MCF 10A (cell line): ENCODE data around the gene MOV10L1. TPM values are rescaled to one million over a fixed set of nuclear protein-coding genes. Genes with fewer than 3 reads are reported as not detected.

Experiments used
- BruUV-seq: library from RNA; stranded (reverse); fragments of 400-500 nt; replicated peaks from 2 replicates; lab custom pipeline; 2021; lab: Mats Ljungman, UMichigan
- CTCF ChIA-PET: fragments of 300-600 bp; sonication (Branson Sonifier 250); formaldehyde crosslinking; extraction: SDS; loops from one replicate; lab custom pipeline; 2021; ENCODE audit warnings: antibody characterized with exemption, inconsistent platforms; lab: Yijun Ruan, JAX
- POLR2A ChIA-PET: fragments of 300-600, 350-650 bp; sonication (Branson Sonifier 250); formaldehyde crosslinking; extraction: SDS; loops from one replicate; lab custom pipeline; 2020; ENCODE audit warnings: antibody characterized with exemption, inconsistent platforms; lab: Yijun Ruan, JAX
- DNase-seq: peaks from one replicate; pipeline ENCODE4 v3.0.0-alpha.2; 2018; ENCODE audit not compliant: unreplicated experiment
- H3K27ac Mint-ChIP-seq: one replicate; pipeline ENCODE4 v1.8.0; 2022; ENCODE audit warnings: mild to moderate bottlenecking, low read depth, mixed read lengths; ENCODE audit not compliant: unreplicated experiment
- H3K27me3 Mint-ChIP-seq: one replicate; pipeline ENCODE4 v1.8.0; 2022; ENCODE audit warnings: mixed read lengths; ENCODE audit not compliant: insufficient read depth, unreplicated experiment
- H3K36me3 Mint-ChIP-seq: one replicate; pipeline ENCODE4 v1.8.0; 2022; ENCODE audit warnings: mild to moderate bottlenecking, moderate library complexity, mixed read lengths; ENCODE audit not compliant: insufficient read depth, unreplicated experiment
- H3K4me1 Mint-ChIP-seq: one replicate; pipeline ENCODE4 v1.8.0; 2022; ENCODE audit warnings: mixed read lengths; ENCODE audit not compliant: insufficient read depth, unreplicated experiment
- H3K4me3 Mint-ChIP-seq: one replicate; pipeline ENCODE4 v1.8.0; 2022; ENCODE audit warnings: mild to moderate bottlenecking, moderate library complexity, mixed read lengths; ENCODE audit not compliant: unreplicated experiment
- H3K9me3 Mint-ChIP-seq: one replicate; pipeline ENCODE4 v1.8.0; 2022; ENCODE audit warnings: mixed read lengths; ENCODE audit not compliant: unreplicated experiment
- intact Hi-C: fragments of 100-400 bp; cut with micrococcal nuclease; formaldehyde crosslinking; loops from 2 replicates; pipeline ENCODE4 v1.14.1; 2022
- total RNA-seq: library from RNA; stranded (reverse); gene quantifications from 2 replicates; pipeline ENCODE4 v1.2.3, GENCODE V29; 2022
- TF ChIP-seq, protein P1 (sequence below): fragments of 200-600 bp; IDR thresholded peaks from one replicate; pipeline ENCODE4 v1.8.0; 2022; ENCODE audit warnings: antibody characterized with exemption, mild to moderate bottlenecking; ENCODE audit not compliant: unreplicated experiment

Gene MOV10L1
- total RNA-seq, 1 experiment from 2014 or later, result not detected

DNA sequence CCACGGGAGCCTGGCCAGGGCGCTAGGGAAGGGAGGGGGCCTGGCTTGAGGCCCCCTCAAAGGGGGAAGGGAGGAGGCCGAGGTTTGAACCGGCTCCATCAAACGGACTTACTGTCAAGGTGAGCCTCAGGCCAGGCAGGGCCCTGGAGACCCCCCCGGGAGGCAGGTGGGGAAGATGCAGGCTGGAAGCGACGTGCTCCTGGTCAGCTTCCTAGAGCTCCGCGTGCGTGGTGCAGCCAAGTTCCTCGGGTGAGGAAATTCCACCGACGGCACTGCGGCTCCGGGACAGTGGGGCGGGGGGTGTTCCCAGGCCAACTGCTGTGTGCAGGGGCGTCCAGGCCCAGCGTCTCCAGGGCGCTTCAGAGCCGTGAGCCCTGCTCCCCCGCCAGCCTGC, 88.7 kb downstream of the MOV10L1 start:
- Mint-ChIP-seq H3K4me3 (no peak overlapping the region), H3K27ac (no peak overlapping the region), H3K4me1 (no peaks in the 10 kb centered on the region), H3K36me3 (no peaks in the 10 kb centered on the region), H3K27me3 (no peaks in the 10 kb centered on the region), H3K9me3 (no peaks in the 10 kb centered on the region)
- no peak for DNase-seq
- intact Hi-C loops, result no loop called here
- TF ChIP-seq, protein P1, sequence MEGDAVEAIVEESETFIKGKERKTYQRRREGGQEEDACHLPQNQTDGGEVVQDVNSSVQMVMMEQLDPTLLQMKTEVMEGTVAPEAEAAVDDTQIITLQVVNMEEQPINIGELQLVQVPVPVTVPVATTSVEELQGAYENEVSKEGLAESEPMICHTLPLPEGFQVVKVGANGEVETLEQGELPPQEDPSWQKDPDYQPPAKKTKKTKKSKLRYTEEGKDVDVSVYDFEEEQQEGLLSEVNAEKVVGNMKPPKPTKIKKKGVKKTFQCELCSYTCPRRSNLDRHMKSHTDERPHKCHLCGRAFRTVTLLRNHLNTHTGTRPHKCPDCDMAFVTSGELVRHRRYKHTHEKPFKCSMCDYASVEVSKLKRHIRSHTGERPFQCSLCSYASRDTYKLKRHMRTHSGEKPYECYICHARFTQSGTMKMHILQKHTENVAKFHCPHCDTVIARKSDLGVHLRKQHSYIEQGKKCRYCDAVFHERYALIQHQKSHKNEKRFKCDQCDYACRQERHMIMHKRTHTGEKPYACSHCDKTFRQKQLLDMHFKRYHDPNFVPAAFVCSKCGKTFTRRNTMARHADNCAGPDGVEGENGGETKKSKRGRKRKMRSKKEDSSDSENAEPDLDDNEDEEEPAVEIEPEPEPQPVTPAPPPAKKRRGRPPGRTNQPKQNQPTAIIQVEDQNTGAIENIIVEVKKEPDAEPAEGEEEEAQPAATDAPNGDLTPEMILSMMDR, result no peak
- ChIA-PET CTCF (no interaction called here), POLR2A (no interaction called here)
- BruUV-seq, result no TSS peak

DNA sequence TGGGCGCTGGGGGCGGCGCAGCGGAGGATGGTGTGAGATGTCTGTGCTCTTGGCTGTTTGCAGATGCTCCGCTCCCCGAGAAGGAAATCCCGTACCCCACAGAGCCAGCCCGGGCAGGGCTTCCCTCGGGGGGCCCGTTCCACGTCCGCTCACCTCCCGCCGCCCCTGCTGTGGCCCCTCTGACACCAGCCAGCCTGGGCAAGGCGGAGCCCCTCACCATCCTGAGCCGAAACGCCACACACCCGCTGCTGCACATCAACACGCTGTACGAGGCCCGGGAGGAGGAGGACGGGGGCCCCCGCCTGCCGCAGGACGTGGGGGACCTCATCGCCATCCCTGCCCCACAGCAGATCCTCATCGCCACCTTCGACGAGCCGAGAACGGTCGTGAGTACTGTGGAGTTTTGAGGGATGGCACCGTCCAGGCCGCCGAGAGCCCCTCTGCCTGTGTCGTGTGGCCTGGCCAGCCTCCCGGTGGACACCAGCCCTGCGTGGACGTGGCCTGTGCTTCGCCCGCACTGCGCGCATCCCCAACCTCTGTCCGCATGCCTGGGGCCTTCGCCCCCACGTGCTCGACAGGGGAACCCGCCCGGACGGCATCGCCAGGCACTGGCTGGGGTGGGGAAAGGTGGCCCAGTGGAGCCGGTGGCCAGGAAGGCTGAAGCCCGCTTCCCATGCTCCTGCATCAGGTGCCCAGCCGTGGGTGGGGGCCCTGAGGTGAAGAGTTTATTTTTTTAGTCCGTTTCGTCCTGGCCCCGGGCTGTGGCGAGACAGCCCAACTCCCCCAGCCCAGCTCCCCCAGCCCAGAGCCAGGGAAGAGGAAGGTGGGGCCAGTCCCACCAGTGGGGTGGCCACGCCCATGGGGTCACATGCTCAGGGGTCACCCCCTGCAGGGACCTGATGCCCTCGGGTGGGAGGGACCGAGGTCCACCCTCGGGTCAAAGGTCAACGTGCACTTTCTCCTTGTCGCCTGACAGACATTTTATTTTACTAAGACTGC, 89.4 kb downstream of the MOV10L1 start:
- ChIA-PET CTCF (interaction anchor here (1.5 kb wide), 1 partner anchor 30 kb away, joined by 6 read pairs; no protein-coding TSS in a partner anchor), POLR2A (no interaction called here)
- Mint-ChIP-seq H3K9me3 (no peaks in the 10 kb centered on the region), H3K4me1 (no peaks in the 10 kb centered on the region), H3K36me3 (no peaks in the 10 kb centered on the region), H3K27ac (no peak overlapping the region), H3K27me3 (no peaks in the 10 kb centered on the region), H3K4me3 (no peak overlapping the region)
- no TSS peak for BruUV-seq
- no peak for DNase-seq
- TF ChIP-seq, protein P1, result no peak
- intact Hi-C loops, result no loop called here

DNA sequence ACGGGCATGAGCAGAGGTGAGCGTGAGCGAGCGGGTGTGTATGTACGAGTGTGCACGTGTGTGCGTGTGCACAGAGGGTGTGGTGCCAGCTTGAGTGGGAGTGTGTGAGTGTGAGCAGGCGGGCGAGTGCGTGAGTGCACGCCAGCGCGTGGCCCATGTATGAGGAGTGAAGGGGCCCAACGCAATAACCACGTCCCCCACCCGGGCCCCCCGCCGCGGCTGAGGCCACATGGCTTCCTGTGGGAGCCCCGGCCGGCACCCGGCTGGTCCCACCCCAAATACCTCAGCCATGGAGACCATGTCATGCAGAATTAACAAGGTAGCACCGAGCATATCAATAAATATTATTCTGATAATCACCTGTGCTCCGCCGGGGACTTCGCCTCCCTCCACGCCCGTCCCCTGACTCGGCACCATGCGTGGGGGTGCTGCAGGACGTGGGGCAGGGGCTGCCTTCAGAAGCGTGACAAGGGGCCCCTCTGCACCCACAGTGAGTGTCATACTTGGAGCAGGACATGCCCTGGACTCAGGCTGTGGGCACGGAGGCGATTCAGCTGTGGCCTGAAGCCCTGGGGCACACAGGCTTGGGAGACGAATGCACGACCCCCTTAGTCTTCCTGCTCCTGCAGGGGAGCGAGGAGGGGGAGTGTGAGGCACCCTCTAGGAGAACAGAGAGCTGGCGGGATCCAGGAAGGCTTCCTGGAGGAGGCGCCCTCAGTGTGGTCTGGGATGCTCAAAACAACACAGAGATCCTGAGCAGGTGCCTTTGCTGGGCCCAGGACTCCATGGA, 90.3 kb downstream of the MOV10L1 start:
- TF ChIP-seq, protein P1, result no peak
- no TSS peak for BruUV-seq
- H3K4me3 Mint-ChIP-seq, result no peak overlapping the region
- POLR2A ChIA-PET, result no interaction called here
- no peaks in the 10 kb centered on the region for H3K27me3 Mint-ChIP-seq
- no peaks in the 10 kb centered on the region for H3K4me1 Mint-ChIP-seq
- CTCF ChIA-PET, result interaction anchor here (0.6 to 1.5 kb wide), 3 partner anchors 10 to 31 kb away, joined by 4 to 6 read pairs (median 4); no protein-coding TSS in a partner anchor
- no peaks in the 10 kb centered on the region for H3K36me3 Mint-ChIP-seq
- no peak overlapping the region for H3K27ac Mint-ChIP-seq
- no peaks in the 10 kb centered on the region for H3K9me3 Mint-ChIP-seq
- intact Hi-C loops, result no loop called here
- DNase-seq, result no peak
